ENCODE results near the gene SLITRK4. TPM values are rescaled to one million over a fixed set of nuclear protein-coding genes. Genes with fewer than 3 reads are reported as not detected.
A peak's percentile ranks its signal among the peaks of the same experiment; 100 is the strongest.

The SLITRK4 gene
- 10 to 100 TPM; 11.8 to 19.4 (median 15.3) TPM for polyA plus RNA-seq (ENCODE audit: insufficient read length in 4 of 4)

DNA sequence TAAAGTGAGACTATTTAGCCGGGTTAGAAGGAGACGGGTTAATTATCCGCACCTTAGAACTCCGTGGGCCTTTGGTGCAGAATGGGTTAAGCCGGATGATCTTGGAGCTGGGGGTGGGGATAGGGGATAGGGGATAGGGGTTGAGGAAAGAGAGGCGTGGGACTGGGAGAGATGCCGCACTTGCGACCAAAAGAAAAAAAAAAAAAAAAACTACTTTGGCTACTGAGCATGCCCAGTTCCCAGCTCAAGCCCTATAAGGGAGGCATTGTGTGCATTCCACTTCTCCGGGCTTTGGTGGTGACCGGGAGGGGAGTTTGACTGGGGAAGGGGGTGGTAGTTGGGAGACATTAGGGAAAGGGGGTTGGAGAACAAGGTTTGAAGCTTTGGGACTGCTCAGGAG, at the start of gene SLITRK4:
Gene SLITRK4, minus strand, starts transcription at position 187 of the 400 bp plus-strand sequence. CDS start 4,993 bp downstream, outside the sequence.
- peak in 1 of 4 donors; percentile 21 for DNase-seq (ENCODE audit: low read depth in 4 of 4, low spot score in 2 of 4)

GRCh38 chrX:143683486-143683885, 47.6 kb upstream of the SLITRK4 start:
- DNase-seq (ENCODE audit: low read depth in 4 of 4, low spot score in 2 of 4), result no peak

DNA sequence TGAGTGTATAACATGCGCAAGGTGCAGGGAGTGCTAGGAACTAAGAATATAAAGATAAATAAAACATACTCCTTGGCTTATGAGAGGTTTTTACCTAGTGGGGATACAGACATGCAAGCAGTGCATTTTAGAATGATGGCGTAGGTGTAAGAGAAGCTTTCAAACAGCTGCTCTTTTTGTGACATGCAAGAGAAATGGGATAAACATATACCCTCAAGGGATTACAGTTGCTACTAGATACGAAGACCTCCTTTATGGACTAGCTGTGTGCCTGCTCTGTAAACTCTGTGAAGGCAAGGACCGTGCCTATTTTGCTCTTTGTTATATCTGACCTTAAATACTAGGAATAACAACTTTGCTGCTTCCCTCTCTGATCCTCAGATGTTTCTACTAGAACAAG, 39.0 kb upstream of the SLITRK4 start:
- DNase-seq (ENCODE audit: low read depth in 4 of 4, low spot score in 2 of 4), result no peak

- DNase-seq (ENCODE audit: low read depth in 4 of 4, low spot score in 2 of 4), result no peak
Observed at GRCh38 chrX:143669395-143669794, 33.5 kb upstream of the SLITRK4 start.

DNA sequence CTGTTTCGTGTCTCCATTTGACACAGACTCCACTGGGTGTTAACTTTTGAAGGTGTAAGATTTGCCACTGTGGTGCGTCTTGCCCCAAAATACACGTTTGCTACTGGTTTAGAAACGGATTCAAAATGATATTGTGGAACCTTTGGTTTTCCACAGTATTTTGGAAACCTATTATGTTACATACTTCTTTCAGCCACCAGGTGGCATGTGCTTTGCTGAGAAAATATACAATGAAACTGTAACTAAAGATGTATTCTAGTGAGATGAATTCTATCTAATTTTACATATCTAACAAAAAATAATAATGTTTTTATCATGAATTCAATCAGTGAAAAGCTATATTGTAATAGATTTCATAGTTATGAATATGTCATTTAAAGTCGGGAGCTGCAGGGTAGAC, 28.4 kb upstream of the SLITRK4 start:
- DNase-seq (ENCODE audit: low read depth in 4 of 4, low spot score in 2 of 4), result no peak

DNA sequence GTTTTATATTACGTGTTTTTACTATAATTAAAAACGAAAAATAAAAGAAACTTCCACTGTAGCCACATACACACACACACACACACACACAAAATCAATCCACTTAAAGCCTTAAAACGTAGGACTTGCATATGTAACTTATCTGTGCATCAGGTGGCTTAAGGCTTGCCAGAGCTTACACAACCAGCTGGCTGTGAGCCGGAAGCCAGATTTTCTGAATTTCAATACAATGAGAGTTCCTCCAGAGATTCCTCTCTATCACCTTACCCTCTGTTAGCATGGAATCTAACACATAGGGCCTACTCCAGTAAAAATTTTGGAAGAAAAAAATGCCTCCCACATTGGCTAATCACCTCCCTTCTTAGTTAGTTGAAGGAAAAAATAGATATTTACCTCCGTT, 27.9 kb upstream of the SLITRK4 start:
- no peak for DNase-seq (ENCODE audit: low read depth in 4 of 4, low spot score in 2 of 4)

DNA sequence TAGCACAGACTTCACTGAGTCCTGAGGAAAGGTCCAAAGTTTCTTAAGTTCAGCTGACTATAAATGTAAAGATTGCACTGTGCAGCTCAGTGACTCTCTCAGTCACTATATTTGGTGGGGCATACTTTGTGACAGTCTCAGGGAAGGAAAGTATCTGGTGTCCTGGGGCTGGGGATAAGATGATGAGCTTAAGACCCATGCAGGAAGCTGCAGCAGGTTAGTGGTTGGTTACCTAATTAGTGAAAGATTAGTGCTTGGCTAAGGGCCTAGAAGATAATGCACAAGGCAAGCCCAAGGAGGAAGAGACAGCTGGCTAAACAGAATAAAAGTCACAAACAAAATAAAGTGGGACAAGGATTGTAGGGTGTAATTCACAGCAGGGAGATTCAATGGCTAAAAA, 25.4 kb upstream of the SLITRK4 start:
- DNase-seq (ENCODE audit: low read depth in 4 of 4, low spot score in 2 of 4), result no peak

- no peak for DNase-seq (ENCODE audit: low read depth in 4 of 4, low spot score in 2 of 4)
Observed at GRCh38 chrX:143648705-143649104, 12.8 kb upstream of the SLITRK4 start.

DNA sequence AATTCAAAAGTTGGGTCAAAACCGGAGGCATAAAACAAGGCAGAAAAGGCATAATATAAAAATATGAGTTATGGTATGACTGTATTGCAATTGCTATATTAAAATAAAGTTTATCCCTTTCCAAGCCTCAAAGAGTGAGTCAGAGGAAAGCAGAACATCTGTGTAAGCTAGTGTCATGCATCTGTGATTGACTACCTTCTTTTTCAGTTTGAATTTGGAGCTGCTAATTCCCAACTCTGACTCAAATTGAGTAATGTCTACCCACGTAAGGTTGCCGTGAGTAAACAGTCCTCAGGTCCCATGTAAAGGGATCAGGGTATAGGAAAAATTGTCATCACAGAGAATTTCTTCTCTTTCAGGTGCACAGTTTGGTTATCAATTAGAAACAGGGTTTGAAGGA, 6.5 kb upstream of the SLITRK4 start:
- DNase-seq (ENCODE audit: low read depth in 4 of 4, low spot score in 2 of 4), result no peak

DNA sequence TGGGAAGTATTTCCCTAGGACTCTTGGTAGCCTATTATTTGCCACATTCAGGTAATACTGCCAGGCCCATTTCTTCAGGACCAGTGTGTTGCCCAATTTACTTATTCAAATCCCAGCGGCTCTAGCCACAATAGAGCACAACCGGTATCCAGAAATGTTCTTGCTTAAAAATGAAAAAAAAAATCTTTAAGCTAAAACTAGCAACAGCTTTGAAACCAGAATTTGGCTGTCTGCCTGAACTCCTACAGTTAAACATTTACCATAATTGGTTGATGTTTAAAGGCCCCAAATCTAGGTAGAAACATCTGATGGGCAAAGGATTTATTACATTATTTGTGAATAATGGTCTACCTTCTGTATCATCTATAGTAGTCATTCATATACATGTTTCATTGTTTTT, 930 bp upstream of the SLITRK4 start:
- no peak for DNase-seq (ENCODE audit: low read depth in 4 of 4, low spot score in 2 of 4)

DNA sequence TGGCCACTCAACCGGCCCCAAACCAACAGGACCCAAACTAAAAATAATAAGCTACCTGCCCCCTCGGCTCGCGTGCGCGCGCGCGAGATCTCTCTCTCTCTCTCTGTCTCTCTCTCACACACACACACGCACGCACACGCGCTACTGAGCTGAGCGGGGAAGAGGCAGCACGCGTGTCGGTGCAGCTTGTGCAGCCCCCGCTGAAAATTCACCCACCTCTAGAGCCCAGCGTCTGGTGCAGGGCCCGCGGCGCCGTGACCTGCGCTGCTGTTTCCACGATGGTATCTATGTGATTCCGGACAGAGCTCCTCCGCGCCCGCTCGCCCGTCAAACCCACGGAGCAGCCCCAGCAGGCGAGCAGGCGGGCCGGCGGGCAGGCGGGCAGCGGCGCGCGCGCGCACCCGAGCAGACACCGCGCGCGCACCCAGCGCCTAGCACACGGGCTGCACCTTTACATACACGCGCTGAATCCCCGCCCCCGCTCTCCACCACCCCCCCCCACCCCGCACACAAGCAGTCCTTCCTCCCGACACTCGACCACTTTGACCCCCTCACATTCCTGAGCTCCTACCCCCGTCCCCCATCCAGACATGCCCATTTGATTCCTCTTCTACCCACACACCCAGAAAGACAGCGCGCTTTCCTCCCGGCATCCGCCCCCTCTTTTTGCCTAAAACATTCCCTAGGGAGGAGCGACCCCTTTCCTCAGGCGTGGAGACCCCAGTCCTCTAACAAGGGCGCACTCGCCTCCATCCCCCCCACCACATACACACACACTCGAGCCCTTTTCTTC, 1.0 kb downstream of the SLITRK4 start:
- no peak for DNase-seq (ENCODE audit: low read depth in 4 of 4, low spot score in 2 of 4)

DNA sequence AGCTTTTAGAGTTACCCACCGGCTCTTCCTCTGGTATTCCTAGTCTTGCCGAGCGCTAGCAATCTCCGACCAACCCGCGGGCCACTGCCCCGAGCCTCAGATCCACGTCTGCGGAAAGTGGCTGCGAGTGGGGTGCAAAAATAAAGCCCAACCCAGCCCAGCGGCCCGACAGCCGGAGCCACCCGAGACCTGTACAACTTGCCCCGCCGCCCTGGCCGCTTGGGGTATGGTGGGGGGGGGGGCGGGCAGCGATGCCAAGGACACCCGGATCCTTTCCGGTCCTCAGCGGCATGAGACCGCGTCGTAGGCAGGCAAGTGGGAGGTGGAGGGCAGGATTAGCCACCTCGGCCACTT, 1.6 kb downstream of the SLITRK4 start:
- DNase-seq (ENCODE audit: low read depth in 4 of 4, low spot score in 2 of 4), result no peak

DNA sequence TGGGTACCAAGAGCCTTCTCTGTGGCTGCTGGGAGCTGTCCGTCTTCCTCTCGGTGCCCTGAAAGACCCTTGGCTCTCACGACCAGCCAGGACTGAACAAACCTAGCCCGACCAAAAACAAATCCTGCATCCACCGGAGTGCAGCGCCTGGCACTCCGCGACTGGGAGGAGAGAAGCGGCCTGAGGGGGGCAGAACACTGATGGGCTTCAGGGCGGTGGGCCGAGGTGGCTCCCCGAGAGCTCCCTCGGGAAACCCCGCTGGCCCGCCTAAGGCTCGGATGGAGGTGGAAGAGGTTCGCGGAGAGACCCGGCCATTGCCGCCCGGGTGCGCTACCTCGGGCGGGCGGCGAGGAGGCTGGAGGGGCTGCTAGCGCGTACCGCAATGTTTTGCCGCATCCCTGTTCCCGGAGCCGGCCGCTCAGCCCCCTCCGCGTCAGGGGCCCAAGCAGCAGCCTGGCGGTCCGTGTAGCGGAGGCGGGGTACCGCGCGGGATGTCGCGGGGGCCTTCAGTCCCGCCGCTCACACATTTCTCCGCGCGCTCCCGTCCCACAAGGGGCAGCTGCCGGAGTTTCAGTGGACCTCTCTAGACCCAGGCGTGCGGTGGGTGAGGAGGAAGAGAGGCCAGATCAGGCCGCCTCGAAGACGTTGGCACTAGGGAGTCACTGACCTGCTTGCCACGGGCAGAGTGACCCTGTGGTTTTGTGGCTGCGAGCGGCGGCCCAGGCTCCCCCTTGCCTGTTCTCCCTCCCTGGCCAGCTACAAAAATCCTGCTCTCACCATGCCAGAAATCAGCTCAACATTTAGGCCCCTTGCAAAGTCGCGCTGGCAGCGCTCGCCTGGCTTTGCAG, 2.2 kb downstream of the SLITRK4 start:
- no peak for DNase-seq (ENCODE audit: low read depth in 4 of 4, low spot score in 2 of 4)

GRCh38 chrX:143632625-143633410, 3.1 kb downstream of the SLITRK4 start:
- no peak for DNase-seq (ENCODE audit: low read depth in 4 of 4, low spot score in 2 of 4)

DNA sequence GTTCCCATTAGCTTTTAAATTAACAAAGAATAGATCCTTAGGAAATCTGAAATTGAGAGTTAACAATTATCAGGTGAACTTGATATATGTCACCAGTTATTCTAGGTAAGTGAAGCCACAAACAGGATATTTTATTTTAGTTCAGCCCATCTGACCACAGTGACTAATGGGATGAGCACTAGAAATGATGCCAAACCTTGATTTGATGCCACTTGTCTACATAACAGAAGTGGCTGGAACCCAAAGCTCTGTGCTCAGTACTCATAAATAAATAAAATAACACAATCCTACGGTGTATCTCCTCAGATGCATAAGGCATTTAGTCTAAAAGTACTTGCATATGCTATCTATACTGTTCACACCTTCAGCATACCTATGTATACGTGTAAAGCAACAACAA, 12.2 kb downstream of the SLITRK4 start:
- no peak for DNase-seq (ENCODE audit: low read depth in 4 of 4, low spot score in 2 of 4)

DNA sequence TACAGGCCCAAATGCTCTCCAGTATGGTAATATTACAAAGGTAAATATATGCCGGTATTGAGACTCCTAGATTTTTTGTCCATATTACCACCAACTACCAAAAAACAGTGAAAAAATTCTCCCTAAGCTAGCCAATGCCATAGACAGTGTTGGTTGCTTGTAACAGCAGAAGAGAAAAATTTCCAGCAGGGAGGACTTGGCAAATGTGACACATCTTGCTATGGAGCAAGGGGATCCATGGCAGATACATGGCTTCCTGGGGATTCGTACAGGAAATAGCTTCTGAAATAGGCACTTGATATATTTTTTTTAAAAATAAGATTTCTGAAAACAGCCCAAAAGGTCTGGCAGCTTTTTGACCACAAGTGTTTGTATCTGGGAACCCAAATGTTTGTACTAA, 14.6 kb downstream of the SLITRK4 start:
- DNase-seq (ENCODE audit: low read depth in 4 of 4, low spot score in 2 of 4), result no peak

DNA sequence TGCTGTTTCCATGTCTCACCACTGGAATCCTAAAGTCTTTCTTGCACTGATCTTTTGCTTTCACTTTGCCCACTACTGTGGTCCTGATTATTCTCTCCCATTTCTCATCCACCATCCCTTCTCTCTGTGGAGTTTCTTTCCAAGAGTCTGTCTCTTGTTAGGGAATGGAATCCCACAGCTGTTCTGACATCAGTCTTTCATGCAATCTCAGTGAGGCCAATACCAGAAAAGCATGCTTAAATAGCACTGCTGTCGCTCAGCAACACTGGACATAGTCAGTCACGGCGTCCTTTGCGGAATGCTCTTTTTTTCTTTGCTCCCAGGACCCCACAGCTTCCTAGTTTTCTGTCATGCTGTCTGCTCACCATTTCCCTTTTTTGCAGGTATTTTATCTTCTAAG, 20.1 kb downstream of the SLITRK4 start:
- DNase-seq (ENCODE audit: low read depth in 4 of 4, low spot score in 2 of 4), result no peak

GRCh38 chrX:143601809-143602208, 34.1 kb downstream of the SLITRK4 start:
- DNase-seq (ENCODE audit: low read depth in 4 of 4, low spot score in 2 of 4), result no peak

GRCh38 chrX:143581240-143581639, 54.7 kb downstream of the SLITRK4 start:
- DNase-seq (ENCODE audit: low read depth in 4 of 4, low spot score in 2 of 4), result no peak

DNA sequence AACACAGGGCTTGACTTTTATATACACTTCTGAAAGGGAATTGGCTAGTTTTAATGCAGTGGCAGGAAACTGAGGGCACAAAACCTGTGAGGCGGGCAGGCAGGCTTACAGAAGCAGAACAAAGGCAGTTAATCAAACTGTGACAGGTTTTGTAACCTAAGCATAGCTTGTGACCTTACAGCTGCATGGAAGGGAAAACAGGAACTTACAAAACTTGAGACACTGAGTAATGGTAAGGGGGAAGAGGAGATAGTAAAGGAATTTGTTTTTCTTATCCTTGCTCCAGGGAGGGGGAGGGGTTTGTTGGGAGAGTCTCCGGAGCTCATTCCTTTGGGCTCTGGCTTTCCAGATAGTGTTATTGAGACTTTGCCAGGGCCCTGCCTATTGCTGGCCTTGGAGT, 55.6 kb downstream of the SLITRK4 start:
- DNase-seq (ENCODE audit: low read depth in 4 of 4, low spot score in 2 of 4), result no peak

Measured in left renal cortex interstitium (tissue), 4 donors.